ENCODE results near the gene CAPN13. TPM values are rescaled to one million over a fixed set of nuclear protein-coding genes. Genes with fewer than 3 reads are reported as not detected.

CAPN13 gene
- total RNA-seq, 3 donors from 2014 or later = 33.8 to 44.6 TPM; not detected in 1

DNA sequence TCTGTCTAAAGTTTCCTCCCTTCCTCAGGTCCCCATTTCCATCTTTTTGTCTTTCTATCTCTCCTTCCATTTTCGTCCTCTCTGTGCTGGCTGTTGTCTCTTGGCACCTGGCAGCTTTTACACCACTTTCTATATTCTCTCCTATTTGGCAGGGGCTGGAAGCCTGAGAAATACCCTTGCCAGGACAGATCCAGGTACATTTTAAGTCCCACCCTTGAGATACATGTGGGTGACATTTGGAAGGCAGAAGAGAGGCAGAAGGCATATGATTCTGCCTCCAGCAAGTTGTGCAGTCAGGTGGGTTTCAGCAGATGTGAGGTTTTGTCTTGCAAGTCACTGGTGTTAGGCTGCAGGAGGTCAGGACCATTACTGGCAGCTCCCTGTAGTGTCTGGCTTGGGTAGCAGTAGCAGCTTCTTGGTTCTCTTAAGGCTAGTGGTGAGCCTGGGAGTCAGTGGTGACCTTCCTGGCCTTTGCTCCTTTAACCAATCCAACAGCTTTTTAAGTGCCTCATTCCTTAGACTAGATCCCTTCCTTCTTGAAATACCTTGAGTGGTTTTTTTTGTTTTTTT lies 90.1 kb downstream of the CAPN13 start:
- Histone ChIP-seq H3K4me1 (no peaks in the 10 kb centered on the region), H3K27me3 (no peaks in the 10 kb centered on the region), H3K9me3 (no peaks in the 10 kb centered on the region), H3K36me3 (no peaks in the 10 kb centered on the region), H3K27ac (no peak overlapping the region), H3K4me3 (no peak overlapping the region)
- intact Hi-C loops (cut with DNase I; ENCODE audit: low total_unique reads) = no loop called here
- TF ChIP-seq, protein P1, sequence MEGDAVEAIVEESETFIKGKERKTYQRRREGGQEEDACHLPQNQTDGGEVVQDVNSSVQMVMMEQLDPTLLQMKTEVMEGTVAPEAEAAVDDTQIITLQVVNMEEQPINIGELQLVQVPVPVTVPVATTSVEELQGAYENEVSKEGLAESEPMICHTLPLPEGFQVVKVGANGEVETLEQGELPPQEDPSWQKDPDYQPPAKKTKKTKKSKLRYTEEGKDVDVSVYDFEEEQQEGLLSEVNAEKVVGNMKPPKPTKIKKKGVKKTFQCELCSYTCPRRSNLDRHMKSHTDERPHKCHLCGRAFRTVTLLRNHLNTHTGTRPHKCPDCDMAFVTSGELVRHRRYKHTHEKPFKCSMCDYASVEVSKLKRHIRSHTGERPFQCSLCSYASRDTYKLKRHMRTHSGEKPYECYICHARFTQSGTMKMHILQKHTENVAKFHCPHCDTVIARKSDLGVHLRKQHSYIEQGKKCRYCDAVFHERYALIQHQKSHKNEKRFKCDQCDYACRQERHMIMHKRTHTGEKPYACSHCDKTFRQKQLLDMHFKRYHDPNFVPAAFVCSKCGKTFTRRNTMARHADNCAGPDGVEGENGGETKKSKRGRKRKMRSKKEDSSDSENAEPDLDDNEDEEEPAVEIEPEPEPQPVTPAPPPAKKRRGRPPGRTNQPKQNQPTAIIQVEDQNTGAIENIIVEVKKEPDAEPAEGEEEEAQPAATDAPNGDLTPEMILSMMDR (IDR thresholded peaks at IDR 0.05) = no peak
- TF ChIP-seq POLR2A (IDR thresholded peaks at IDR 0.05) (no peak), POLR2AphosphoS5 (IDR thresholded peaks at IDR 0.05) (no peak)
- no peak for DNase-seq (ENCODE audit: low spot score in 2 of 2)

DNA sequence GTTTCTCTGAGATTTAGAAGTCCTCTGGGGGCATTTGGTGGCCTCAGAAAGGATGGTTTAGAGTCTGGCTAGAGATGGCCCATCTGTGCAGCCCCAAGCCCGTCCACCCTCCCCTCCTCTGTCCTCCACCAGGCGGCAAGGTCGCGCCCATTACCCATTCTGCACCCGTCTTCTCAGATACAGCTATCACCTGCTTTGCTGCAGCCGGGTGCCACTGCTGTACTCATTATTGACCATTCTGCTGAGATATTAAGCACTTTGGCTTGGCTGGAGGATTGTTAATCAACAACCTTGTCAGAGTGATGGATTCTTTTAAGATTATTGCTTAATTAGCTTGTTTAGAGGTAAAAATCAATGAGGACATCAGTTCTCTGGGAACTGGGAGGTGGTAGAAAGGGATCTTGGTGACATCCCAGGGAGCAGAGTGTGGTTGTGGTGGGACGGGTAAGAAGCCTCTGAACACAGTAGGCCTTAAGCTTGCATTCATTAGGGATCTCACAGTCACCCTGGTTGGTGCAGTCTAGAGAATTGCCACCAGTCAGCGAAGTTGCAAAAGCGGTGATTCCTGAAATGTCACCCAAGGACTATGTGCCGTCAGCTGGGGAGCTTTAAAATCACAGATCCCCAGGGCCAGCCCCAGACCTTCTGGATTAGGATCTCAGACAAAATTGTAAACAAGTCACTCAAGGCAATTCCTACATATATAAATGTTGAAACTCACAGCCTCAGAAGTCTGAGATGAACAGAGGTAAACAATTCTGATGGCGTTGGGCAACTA lies 90.9 kb downstream of the CAPN13 start:
- TF ChIP-seq POLR2A (IDR thresholded peaks at IDR 0.05) = no peak
- TF ChIP-seq, protein P1 (IDR thresholded peaks at IDR 0.05) = no peak
- TF ChIP-seq POLR2AphosphoS5 (IDR thresholded peaks at IDR 0.05) = no peak
- Histone ChIP-seq H3K27ac (no peak overlapping the region), H3K4me1 (no peaks in the 10 kb centered on the region), H3K9me3 (no peaks in the 10 kb centered on the region), H3K27me3 (no peaks in the 10 kb centered on the region), H3K4me3 (no peak overlapping the region), H3K36me3 (no peaks in the 10 kb centered on the region)
- intact Hi-C loops (cut with DNase I; ENCODE audit: low total_unique reads) = no loop called here
- no peak for DNase-seq (ENCODE audit: low spot score in 2 of 2)

DNA sequence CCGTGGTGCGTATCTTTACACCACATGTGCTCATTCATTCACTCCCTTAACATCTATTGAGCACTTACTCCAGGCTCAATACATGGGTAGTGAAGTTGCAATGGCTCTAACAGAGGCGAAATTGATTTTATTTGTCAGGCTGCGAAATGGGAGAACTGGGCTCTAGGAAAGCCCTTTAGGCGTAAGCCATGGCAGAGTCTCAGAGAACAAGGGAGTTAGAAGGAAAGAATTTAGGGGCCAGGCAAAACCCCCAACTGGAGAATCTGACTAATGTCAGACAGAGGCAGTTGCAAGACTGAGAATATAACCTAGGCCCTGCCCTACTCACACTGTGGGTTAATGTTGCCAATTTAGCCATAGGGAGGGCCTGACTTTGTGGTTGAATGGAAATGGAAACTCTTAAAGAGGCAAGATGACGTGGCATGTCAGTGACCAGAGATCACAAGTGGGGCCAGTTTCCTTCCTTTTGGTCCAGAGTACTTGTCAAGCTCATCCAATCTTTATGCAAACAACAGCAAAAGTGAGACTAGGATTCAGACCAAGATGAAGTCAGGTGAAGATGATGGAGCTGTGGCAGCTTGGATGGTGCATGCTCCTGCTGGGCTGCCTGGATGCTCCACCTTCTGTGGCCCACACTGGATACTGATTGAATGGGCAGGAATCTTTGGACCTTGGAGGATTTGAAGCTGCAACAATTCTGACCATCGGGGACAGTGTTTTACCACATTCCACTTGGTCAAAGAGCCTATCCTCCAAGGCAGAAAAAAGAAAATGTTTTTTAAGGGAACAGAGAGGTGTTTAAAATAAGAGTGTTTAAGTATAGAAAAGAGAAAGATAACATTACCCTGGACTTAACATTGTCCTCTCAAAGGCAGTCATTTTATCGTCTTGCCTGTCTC lies 92.2 kb downstream of the CAPN13 start:
- no peak for DNase-seq (ENCODE audit: low spot score in 2 of 2)
- Histone ChIP-seq H3K9me3 (no peaks in the 10 kb centered on the region), H3K27ac (no peak overlapping the region), H3K36me3 (no peaks in the 10 kb centered on the region), H3K4me1 (no peaks in the 10 kb centered on the region), H3K4me3 (no peak overlapping the region), H3K27me3 (no peaks in the 10 kb centered on the region)
- intact Hi-C loops (cut with DNase I; ENCODE audit: low total_unique reads) = no loop called here
- no peak for TF ChIP-seq POLR2A (IDR thresholded peaks at IDR 0.05)

DNA sequence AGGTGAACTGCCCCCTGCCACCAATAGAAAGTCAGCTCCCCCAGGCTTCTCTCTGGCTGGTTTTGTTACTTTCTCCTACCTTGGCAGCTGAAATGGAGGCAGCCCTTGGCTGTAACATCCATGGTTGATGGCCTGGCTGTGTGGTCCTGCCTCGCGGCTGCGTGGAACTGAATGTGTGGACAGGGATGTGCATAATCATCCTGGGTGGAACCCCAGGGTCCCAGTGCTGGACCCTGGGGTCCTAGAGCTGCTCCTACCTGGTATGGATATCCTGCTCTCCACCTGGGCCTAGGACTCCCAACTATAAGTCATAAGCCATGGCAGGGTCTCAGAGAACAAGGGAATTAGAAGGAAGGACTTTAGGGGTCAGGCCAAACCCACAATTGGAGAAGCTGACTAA lies 93.5 kb downstream of the CAPN13 start:
- TF ChIP-seq POLR2AphosphoS5 (IDR thresholded peaks at IDR 0.05) = no peak
- TF ChIP-seq, protein P1 (IDR thresholded peaks at IDR 0.05) = no peak
- no peak for TF ChIP-seq POLR2A (IDR thresholded peaks at IDR 0.05)
- H3K4me3 ChIP-seq = no peak overlapping the region
- H3K36me3 ChIP-seq = no peaks in the 10 kb centered on the region
- H3K4me1 ChIP-seq = no peaks in the 10 kb centered on the region
- H3K9me3 ChIP-seq = no peaks in the 10 kb centered on the region
- intact Hi-C loops (cut with DNase I; ENCODE audit: low total_unique reads) = no loop called here
- DNase-seq (ENCODE audit: low spot score in 2 of 2) = no peak
- H3K27me3 ChIP-seq = no peaks in the 10 kb centered on the region
- no peak overlapping the region for H3K27ac ChIP-seq

DNA sequence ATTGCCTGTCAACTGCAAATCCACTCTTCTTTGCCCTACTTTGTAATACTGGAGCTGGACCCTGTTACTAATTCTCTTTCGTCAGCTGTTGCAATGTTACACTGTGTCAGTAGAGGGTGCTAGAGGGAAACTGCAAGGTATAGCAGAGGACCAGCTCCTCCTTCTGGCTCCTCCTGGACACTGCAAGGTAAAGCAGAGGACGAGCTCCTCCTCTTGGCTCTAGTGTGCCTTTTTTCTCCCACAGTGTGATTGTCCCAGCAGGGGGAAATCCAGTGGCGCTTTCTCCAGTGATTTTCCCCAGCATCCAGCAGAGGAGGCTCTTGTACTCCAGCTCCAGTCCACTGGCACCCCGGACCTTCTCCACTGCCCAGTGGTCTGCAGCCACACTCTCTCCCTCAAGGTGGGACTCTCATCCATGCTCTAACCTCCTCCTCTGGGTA lies 95.6 kb downstream of the CAPN13 start:
- Histone ChIP-seq H3K36me3 (no peaks in the 10 kb centered on the region), H3K27me3 (no peaks in the 10 kb centered on the region), H3K4me3 (no peak overlapping the region), H3K4me1 (no peaks in the 10 kb centered on the region), H3K27ac (no peak overlapping the region), H3K9me3 (no peaks in the 10 kb centered on the region)
- DNase-seq (ENCODE audit: low spot score in 2 of 2) = peak; percentile 56 to 62
- intact Hi-C loops (cut with DNase I; ENCODE audit: low total_unique reads) = no loop called here
- TF ChIP-seq POLR2A (IDR thresholded peaks at IDR 0.05) = no peak
- TF ChIP-seq, protein P1 (IDR thresholded peaks at IDR 0.05) = peak; percentile 81 to 99 (median 95)

Data from breast epithelium (tissue), 4 donors.